ENCODE data around the gene PACS1.

DNA sequence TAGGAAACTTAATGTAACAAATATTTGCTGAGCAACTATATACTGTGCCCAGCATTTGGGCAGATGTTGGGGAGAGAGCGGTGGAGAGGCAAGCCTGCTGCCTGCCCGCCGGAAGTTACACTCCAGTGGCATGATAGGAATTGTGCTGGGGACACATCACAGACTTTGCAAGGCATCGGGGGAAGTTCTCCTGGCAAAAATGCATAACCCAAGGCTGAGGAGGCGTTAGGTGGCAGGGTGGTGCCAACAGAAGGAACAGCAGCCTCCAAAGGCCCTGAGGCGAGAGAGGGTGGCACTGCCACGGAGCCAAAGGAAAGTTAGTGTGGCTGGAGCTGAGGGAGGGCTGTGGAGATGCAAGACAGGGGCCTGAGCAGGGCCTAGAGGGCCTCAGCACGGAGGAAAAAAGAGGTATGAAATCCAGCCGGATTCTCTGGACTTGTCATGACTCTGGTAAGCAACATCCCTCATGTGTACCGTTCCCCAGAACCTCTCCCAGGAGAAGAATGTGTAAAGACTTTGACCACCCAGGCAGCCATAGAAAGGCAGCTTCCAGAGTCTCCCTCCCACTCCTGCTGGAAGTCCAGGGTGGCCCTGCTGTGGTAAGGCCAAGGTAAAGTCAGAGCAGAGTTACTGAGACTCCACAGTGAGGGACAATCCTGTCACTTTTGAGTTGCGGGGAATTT lies 122.2 kb downstream of the PACS1 start:
- TF ChIP-seq CTCF (IDR thresholded peaks at IDR 0.05), result no peak
- no peak for TF ChIP-seq POLR2AphosphoS5 (IDR thresholded peaks at IDR 0.05; ENCODE audit: low read depth, low read length)

All from Panc1 (cell line).